Mammary epithelial cell (primary cell): Measurements from ENCODE around the gene GEMIN7.

Experiments
- CTCF ChIP-seq, 2 donors: IDR thresholded peaks in 1 of 2; conservative IDR thresholded peaks in 1 of 2; 2 replicates each; pipeline ENCODE4 v1.5.1; 2011 to 2012; ENCODE audit warnings: inconsistent platforms in 2 of 2, low read length in 2 of 2, mild to moderate bottlenecking in 2 of 2, control low read depth in 1 of 2, low read depth in 1 of 2; ENCODE audit not compliant: insufficient read depth in 1 of 2; ENCODE audit errors: extremely low read depth in 1 of 2
- EZH2 ChIP-seq: IDR thresholded peaks from 2 replicates; pipeline ENCODE4 v1.6.1; 2012; ENCODE audit warnings: low read length, inconsistent platforms, borderline replicate concordance

DNA sequence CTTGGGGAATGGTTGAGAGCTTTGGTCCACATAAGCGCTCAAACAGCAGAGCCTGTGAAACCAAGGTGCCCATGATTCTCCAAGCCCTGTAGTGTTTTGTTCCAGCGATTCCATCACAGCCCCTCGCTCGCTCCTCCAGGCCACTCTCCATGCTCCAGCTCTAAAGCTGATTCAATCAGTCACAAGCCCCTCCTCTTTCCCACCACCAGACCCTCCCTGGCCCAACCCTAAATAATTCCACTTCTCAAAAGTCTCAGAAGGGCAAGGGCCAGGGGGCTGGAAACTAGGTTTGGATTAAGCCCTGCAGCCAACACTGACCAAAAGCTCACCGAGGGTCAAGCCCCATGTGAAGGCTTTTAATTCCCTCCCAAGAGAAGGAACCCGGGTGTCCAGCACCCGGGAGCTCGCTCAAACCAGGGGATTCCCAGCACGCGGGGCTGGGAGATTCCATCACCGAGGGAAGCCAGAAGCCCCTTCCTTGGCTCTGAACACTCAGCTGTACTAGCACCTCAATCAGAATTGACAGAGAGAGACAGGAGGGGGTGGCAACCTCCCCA is 4.2 kb upstream of the GEMIN7 start:
- TF ChIP-seq EZH2 = no peak
- TF ChIP-seq CTCF (conservative IDR thresholded peaks at IDR 0.05 in 1 of 2, IDR thresholded peaks at IDR 0.05 in 1 of 2; ENCODE audit: extremely low read depth in 1 of 2, insufficient read depth in 1 of 2, low read depth in 1 of 2, low read length in 2 of 2) = no peak
